Endothelial cell of umbilical vein (primary cell): ENCODE data around the gene S100A14. TPM values are rescaled to one million over a fixed set of nuclear protein-coding genes. Genes with fewer than 3 reads are reported as not detected.

Experiments
- BruUV-seq: library from RNA; stranded (reverse); fragments of 400-500 nt; replicated peaks from 2 replicates; lab custom pipeline; 2021; lab: Mats Ljungman, UMichigan
- CTCF ChIA-PET: fragments of 300-600, 350-600 bp; sonication (Branson Sonifier 250); formaldehyde crosslinking; loops from one replicate; lab custom pipeline; 2021; ENCODE audit warnings: antibody characterized with exemption, inconsistent platforms; lab: Charles Lee
- POLR2A ChIA-PET: fragments of 300-600, 350-600 bp; sonication (Branson Sonifier 250); formaldehyde crosslinking; loops from one replicate; lab custom pipeline; 2021; ENCODE audit warnings: antibody characterized with exemption, inconsistent platforms; lab: Charles Lee
- DNase-seq: peaks from one replicate; pipeline ENCODE4 v3.0.0-alpha.2; 2011; ENCODE audit warnings: low read depth, low spot score
- FAIRE-seq: peaks from 2 replicates; lab custom pipeline; 2011; peaks lifted over from hg19 to GRCh38; lab: Jason Lieb, UNC
- H2AFZ ChIP-seq: 2 replicates; pipeline ENCODE4 v1.6.0; 2012; ENCODE audit warnings: low read depth, low read length, control low read depth, inconsistent platforms
- H3K27ac ChIP-seq: 2 replicates; pipeline ENCODE4 v1.5.1; 2011; ENCODE audit warnings: low read depth, mild to moderate bottlenecking, control low read depth, low read length, moderate library complexity; ENCODE audit not compliant: insufficient read depth
- H3K27me3 ChIP-seq, 2 experiments: 2 replicates each; pipeline versions ENCODE4 v1.6.0 to v1.6.1; 2011; ENCODE audit warnings: low read length in 2 of 2, mixed read lengths in 1 of 2; ENCODE audit not compliant: control insufficient read depth in 2 of 2, insufficient read depth in 2 of 2
- H3K36me3 ChIP-seq, 2 experiments: 2 replicates in 1 of 2; 3 replicates in 1 of 2; pipeline ENCODE4 v1.5.1; 2011; ENCODE audit warnings: low read length in 2 of 2, mild to moderate bottlenecking in 1 of 2, moderate library complexity in 1 of 2; ENCODE audit not compliant: control insufficient read depth in 2 of 2, insufficient read depth in 2 of 2; ENCODE audit errors: extremely low read depth in 1 of 2
- H3K4me1 ChIP-seq: 3 replicates; pipeline ENCODE4 v1.5.1; 2011; ENCODE audit warnings: mild to moderate bottlenecking, low read length; ENCODE audit not compliant: control insufficient read depth, insufficient read depth; ENCODE audit errors: extremely low read depth
- H3K4me2 ChIP-seq: 2 replicates; pipeline ENCODE4 v1.6.1; 2011; ENCODE audit warnings: low read length, control low read depth, mixed read lengths; ENCODE audit not compliant: insufficient read depth
- H3K4me3 ChIP-seq, 3 experiments: fragments of 200-600 bp in 1 of 3; sonication (generic), shearing (Covaris generic) in 1 of 3; replicated peaks in 1 of 3; 2 replicates each; pipeline ENCODE4 v1.5.1; 2011 to 2016; ENCODE audit warnings: control low read depth in 3 of 3, low read length in 3 of 3, mild to moderate bottlenecking in 2 of 3, inconsistent platforms in 1 of 3, low read depth in 1 of 3, moderate library complexity in 1 of 3; ENCODE audit not compliant: insufficient read depth in 1 of 3
- H3K79me2 ChIP-seq: 2 replicates; pipeline ENCODE4 v1.6.0; 2012; ENCODE audit warnings: low read length, inconsistent platforms; ENCODE audit not compliant: control insufficient read depth, insufficient read depth
- H3K9ac ChIP-seq: replicated peaks from 2 replicates; pipeline ENCODE3; 2011; ENCODE audit warnings: low read length, control low read depth; ENCODE audit not compliant: insufficient read depth; ENCODE audit errors: extremely low read depth
- H3K9me1 ChIP-seq: replicated peaks from 3 replicates; pipeline ENCODE4 v1.6.0; 2011; ENCODE audit warnings: mild to moderate bottlenecking, low read length; ENCODE audit not compliant: control insufficient read depth, insufficient read depth; ENCODE audit errors: extremely low read depth
- H3K9me3 ChIP-seq: replicated peaks from 2 replicates; pipeline ENCODE4 v1.5.1; 2012; ENCODE audit warnings: low read length, inconsistent platforms; ENCODE audit not compliant: control insufficient read depth, insufficient read depth
- H4K20me1 ChIP-seq: replicated peaks from 2 replicates; pipeline ENCODE3; 2011; ENCODE audit warnings: mild to moderate bottlenecking, low read length; ENCODE audit not compliant: control insufficient read depth, insufficient read depth; ENCODE audit errors: extremely low read depth
- CTCF ChIP-seq, 2 donors: IDR thresholded peaks; 1 replicate in 1 of 2; 2 replicates in 1 of 2; pipeline ENCODE4 v1.5.1; 2011; ENCODE audit warnings: low read length in 2 of 2, mild to moderate bottlenecking in 2 of 2, moderate library complexity in 2 of 2, control low read depth in 1 of 2, inconsistent platforms in 1 of 2, low read depth in 1 of 2; ENCODE audit not compliant: insufficient read depth in 1 of 2; ENCODE audit errors: extremely low read depth in 1 of 2
- EZH2 ChIP-seq: IDR thresholded peaks from 2 replicates; pipeline ENCODE4 v1.6.1; 2012; ENCODE audit warnings: borderline replicate concordance, low read depth, mild to moderate bottlenecking, moderate library complexity, low read length, inconsistent platforms; ENCODE audit not compliant: severe bottlenecking
- FOS ChIP-seq: IDR thresholded peaks from 2 replicates; pipeline ENCODE4 v1.6.1; 2011; ENCODE audit warnings: mild to moderate bottlenecking, low read length, moderate library complexity, borderline replicate concordance; ENCODE audit not compliant: insufficient read depth
- GATA2 ChIP-seq: IDR thresholded peaks from 2 replicates; pipeline ENCODE4 v1.7.0; 2011; ENCODE audit warnings: low read depth, mild to moderate bottlenecking, moderate library complexity, mixed read lengths, low read length; ENCODE audit not compliant: insufficient read length, insufficient read depth
- JUN ChIP-seq: IDR thresholded peaks from 2 replicates; pipeline ENCODE4 v1.6.1; 2011; ENCODE audit warnings: borderline replicate concordance, low read depth; ENCODE audit not compliant: insufficient read length, insufficient read depth
- MAX ChIP-seq: IDR thresholded peaks from 2 replicates; pipeline ENCODE4 v1.6.1; 2011; ENCODE audit not compliant: insufficient read depth, insufficient read length
- MYC ChIP-seq: IDR thresholded peaks from one replicate; pipeline ENCODE4 v1.6.1; 2011; ENCODE audit warnings: mild to moderate bottlenecking, low read depth, low read length
- POLR2A ChIP-seq: IDR thresholded peaks from 2 replicates; pipeline ENCODE4 v1.6.1; 2012; ENCODE audit warnings: low read depth, mild to moderate bottlenecking, control low read depth, low read length
- POLR2AphosphoS5 ChIP-seq: IDR thresholded peaks from 2 replicates; pipeline ENCODE4 v1.6.1; 2012; ENCODE audit warnings: low read depth, mild to moderate bottlenecking, control low read depth, low read length, moderate library complexity; ENCODE audit not compliant: insufficient read depth
- dilution Hi-C: fragments of 300-500 bp; cut with MboI; formaldehyde crosslinking; loops from one replicate; pipeline ENCODE4 v1.15.0; 2019; ENCODE audit warnings: low sequenced_read_pairs; ENCODE audit not compliant: extremely low pct_ligation_motif_present
- intact Hi-C: fragments of 100-400 bp; cut with micrococcal nuclease; formaldehyde crosslinking; loops from one replicate; pipeline ENCODE4 v1.10.0; 2022
- polyA plus RNA-seq, 4 experiments: library from polyadenylated mRNA; depleted of rRNA in 3 of 4; stranded (reverse) in 3 of 4; unstranded in 1 of 4; fragments of >200 nt; gene quantifications; 2 replicates each; pipeline versions ENCODE4 v1.2.1 to v1.2.3, GENCODE V29; 2011 to 2012; ENCODE audit warnings: missing spikeins in 1 of 4
- total RNA-seq: library from RNA; stranded (reverse); gene quantifications from 2 replicates; pipeline ENCODE4 v1.2.3, GENCODE V29; 2021

Gene S100A14
- total and polyA plus RNA-seq, 2 donors (not counting 3 experiments of a cell fraction or from before 2014, with no cell fraction given), result 0.10 TPM; not detected in 1

- Histone ChIP-seq H3K27me3 (no peaks in the 10 kb centered on the region), H3K9ac (no peak overlapping the region), H3K79me2 (no peaks in the 10 kb centered on the region), H3K4me3 (no peak overlapping the region), H4K20me1 (no peaks in the 10 kb centered on the region), H3K36me3 (no peaks in the 10 kb centered on the region), H3K9me3 (no peaks in the 10 kb centered on the region), H3K4me1 (peaks cover 37% of the 10 kb centered on the region), H3K4me2 (no peak overlapping the region), H3K27ac (no peak overlapping the region), H2AFZ (no peak overlapping the region), H3K9me1 (no peaks in the 10 kb centered on the region)
- TF ChIP-seq MYC, result no peak
- TF ChIP-seq MAX, result no peak
- no peak for TF ChIP-seq POLR2A
- TF ChIP-seq GATA2, result no peak
- TF ChIP-seq EZH2, result no peak
- TF ChIP-seq JUN, result no peak
- no peak for TF ChIP-seq FOS
- TF ChIP-seq POLR2AphosphoS5, result no peak
- TF ChIP-seq CTCF (IDR thresholded peaks at IDR 0.05; ENCODE audit: extremely low read depth in 1 of 2, insufficient read depth in 1 of 2, low read depth in 1 of 2, low read length in 2 of 2), result no peak
- FAIRE-seq (no peak), DNase-seq (no peak)
- intact Hi-C loops (loop anchor here (2.0 kb wide), 1 partner anchor 217 kb away; no protein-coding TSS in a partner anchor), dilution Hi-C loops (no loop called here)
- CTCF ChIA-PET, result interaction anchor here (1.0 to 6.3 kb wide), 7 partner anchors 8 to 158 kb away, joined by 3 to 216 read pairs (median 19); partner anchors contain the start of genes INTS3, S100A1, S100A13 and S100A6
- BruUV-seq, result no TSS peak
- POLR2A ChIA-PET, result no interaction called here
Observed at GRCh38 chr1:153569465-153569864, 46.7 kb downstream of the S100A14 start.
